Astrocyte (in vitro differentiated cells and primary cell): ENCODE data around the gene VWC2L. TPM values are rescaled to one million over a fixed set of nuclear protein-coding genes. Genes with fewer than 3 reads are reported as not detected.
A peak's percentile ranks its signal among the peaks of the same experiment; 100 is the strongest.

Experiments used
- DNase-seq: peaks from one replicate; pipeline ENCODE4 v3.0.0-alpha.2; 2010; ENCODE audit warnings: low read depth
- FAIRE-seq: peaks from 2 replicates; lab custom pipeline; 2011; peaks lifted over from hg19 to GRCh38; lab: Jason Lieb, UNC
- H2AFZ ChIP-seq: 2 replicates; pipeline ENCODE4 v1.6.0; 2012; ENCODE audit warnings: low read depth, low read length, inconsistent platforms
- H3K27ac ChIP-seq: 2 replicates; pipeline ENCODE4 v1.5.1; 2011; ENCODE audit warnings: low read depth, low read length, inconsistent platforms
- H3K27me3 ChIP-seq: 2 replicates; pipeline ENCODE4 v1.6.0; 2011; ENCODE audit warnings: low read length, inconsistent platforms; ENCODE audit not compliant: insufficient read depth
- H3K36me3 ChIP-seq: 2 replicates; pipeline ENCODE4 v1.5.1; 2011; ENCODE audit warnings: low read length, inconsistent platforms; ENCODE audit not compliant: insufficient read depth
- H3K4me1 ChIP-seq: 2 replicates; pipeline ENCODE4 v1.5.1; 2011; ENCODE audit warnings: low read length, inconsistent platforms; ENCODE audit not compliant: insufficient read depth
- H3K4me2 ChIP-seq: 2 replicates; pipeline ENCODE4 v1.6.0; 2012; ENCODE audit warnings: low read length, inconsistent platforms
- H3K4me3 ChIP-seq: 2 replicates; pipeline ENCODE4 v1.5.1; 2011; ENCODE audit warnings: low read depth, mild to moderate bottlenecking, low read length, inconsistent platforms; ENCODE audit not compliant: insufficient read depth
- H3K79me2 ChIP-seq: 2 replicates; pipeline ENCODE4 v1.6.0; 2012; ENCODE audit warnings: mild to moderate bottlenecking, low read length, inconsistent platforms; ENCODE audit not compliant: insufficient read depth
- H3K9ac ChIP-seq: 2 replicates; pipeline ENCODE4 v1.6.0; 2012; ENCODE audit warnings: mild to moderate bottlenecking, low read length, inconsistent platforms
- H3K9me3 ChIP-seq: 2 replicates; pipeline ENCODE4 v1.5.1; 2012; ENCODE audit warnings: low read depth, mild to moderate bottlenecking, low read length, inconsistent platforms; ENCODE audit not compliant: insufficient read depth
- H4K20me1 ChIP-seq: 2 replicates; pipeline ENCODE4 v1.6.0; 2012; ENCODE audit warnings: low read length, inconsistent platforms; ENCODE audit not compliant: insufficient read depth
- H3K27ac Mint-ChIP-seq: one replicate; pipeline ENCODE4 v1.8.0; 2021; ENCODE audit warnings: mild to moderate bottlenecking, mixed read lengths; ENCODE audit not compliant: unreplicated experiment
- H3K27me3 Mint-ChIP-seq: one replicate; pipeline ENCODE4 v1.8.0; 2021; ENCODE audit warnings: low read depth, mixed read lengths; ENCODE audit not compliant: unreplicated experiment
- H3K36me3 Mint-ChIP-seq: one replicate; pipeline ENCODE4 v1.8.0; 2021; ENCODE audit warnings: low read depth, mixed read lengths; ENCODE audit not compliant: unreplicated experiment
- H3K4me1 Mint-ChIP-seq: one replicate; pipeline ENCODE4 v1.8.0; 2021; ENCODE audit warnings: low read depth, mixed read lengths; ENCODE audit not compliant: unreplicated experiment
- H3K4me3 Mint-ChIP-seq: one replicate; pipeline ENCODE4 v1.8.0; 2021; ENCODE audit warnings: mild to moderate bottlenecking, moderate library complexity, mixed read lengths; ENCODE audit not compliant: unreplicated experiment
- H3K9me3 Mint-ChIP-seq: one replicate; pipeline ENCODE4 v1.8.0; 2021; ENCODE audit warnings: mild to moderate bottlenecking, mixed read lengths; ENCODE audit not compliant: unreplicated experiment
- EZH2 ChIP-seq: IDR thresholded peaks from 2 replicates; pipeline ENCODE4 v1.6.1; 2012; ENCODE audit warnings: mild to moderate bottlenecking, low read length, inconsistent platforms; ENCODE audit not compliant: insufficient read depth
- total RNA-seq: library from RNA; stranded (reverse); gene quantifications from 2 replicates; pipeline ENCODE4 v1.2.1, GENCODE V29; 2021
- TF ChIP-seq, protein P1 (sequence below): IDR thresholded peaks from 2 replicates; pipeline ENCODE4 v1.5.1; 2011; ENCODE audit warnings: low read depth, mild to moderate bottlenecking, inconsistent platforms, low read length, moderate library complexity; ENCODE audit not compliant: insufficient read depth

The VWC2L gene
- total RNA-seq, 1 donor from 2014 or later: not detected

DNA sequence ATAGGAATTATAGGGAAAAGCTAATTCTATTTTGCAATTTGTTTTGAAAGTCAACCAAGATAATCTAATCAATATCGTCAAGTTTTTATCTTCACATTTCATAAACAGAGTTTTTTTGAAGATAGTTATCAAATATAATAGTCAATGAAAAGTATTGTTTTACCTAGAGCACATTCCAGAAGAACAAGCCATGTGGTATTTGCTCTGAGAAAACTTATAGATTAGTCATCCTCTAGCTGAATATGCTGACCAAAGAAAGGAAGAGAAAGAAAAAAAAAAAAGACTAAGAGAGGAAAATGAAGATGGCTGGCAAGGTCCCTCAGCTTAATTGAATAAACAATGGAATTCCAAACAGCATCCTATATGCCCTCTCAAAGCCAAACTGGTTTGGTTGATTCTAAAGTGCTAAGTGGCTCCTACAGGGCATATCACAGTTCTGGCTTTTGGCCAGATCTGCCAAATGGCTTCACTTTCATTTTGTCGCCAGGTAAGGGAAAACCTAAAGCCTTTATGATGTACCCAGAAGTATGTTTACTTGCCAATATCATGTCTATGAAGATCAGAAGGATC lies 132.6 kb downstream of the VWC2L start:
- TF ChIP-seq, protein P1, sequence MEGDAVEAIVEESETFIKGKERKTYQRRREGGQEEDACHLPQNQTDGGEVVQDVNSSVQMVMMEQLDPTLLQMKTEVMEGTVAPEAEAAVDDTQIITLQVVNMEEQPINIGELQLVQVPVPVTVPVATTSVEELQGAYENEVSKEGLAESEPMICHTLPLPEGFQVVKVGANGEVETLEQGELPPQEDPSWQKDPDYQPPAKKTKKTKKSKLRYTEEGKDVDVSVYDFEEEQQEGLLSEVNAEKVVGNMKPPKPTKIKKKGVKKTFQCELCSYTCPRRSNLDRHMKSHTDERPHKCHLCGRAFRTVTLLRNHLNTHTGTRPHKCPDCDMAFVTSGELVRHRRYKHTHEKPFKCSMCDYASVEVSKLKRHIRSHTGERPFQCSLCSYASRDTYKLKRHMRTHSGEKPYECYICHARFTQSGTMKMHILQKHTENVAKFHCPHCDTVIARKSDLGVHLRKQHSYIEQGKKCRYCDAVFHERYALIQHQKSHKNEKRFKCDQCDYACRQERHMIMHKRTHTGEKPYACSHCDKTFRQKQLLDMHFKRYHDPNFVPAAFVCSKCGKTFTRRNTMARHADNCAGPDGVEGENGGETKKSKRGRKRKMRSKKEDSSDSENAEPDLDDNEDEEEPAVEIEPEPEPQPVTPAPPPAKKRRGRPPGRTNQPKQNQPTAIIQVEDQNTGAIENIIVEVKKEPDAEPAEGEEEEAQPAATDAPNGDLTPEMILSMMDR: no peak
- TF ChIP-seq EZH2: no peak
- no peaks in the 10 kb centered on the region for H3K9me3 Mint-ChIP-seq
- Histone ChIP-seq H3K27ac (peak overlapping the region; percentile 73), H3K79me2 (no peaks in the 10 kb centered on the region), H3K9me3 (no peaks in the 10 kb centered on the region), H2AFZ (no peak overlapping the region), H3K36me3 (no peaks in the 10 kb centered on the region), H4K20me1 (no peaks in the 10 kb centered on the region), H3K27me3 (no peaks in the 10 kb centered on the region), H3K4me2 (peak overlapping the region; percentile 44), H3K4me3 (no peak overlapping the region), H3K9ac (no peak overlapping the region), H3K4me1 (peaks cover 17% of the 10 kb centered on the region)
- H3K36me3 Mint-ChIP-seq: no peaks in the 10 kb centered on the region
- FAIRE-seq (no peak), DNase-seq (peak; percentile 75)
- H3K4me3 Mint-ChIP-seq: no peak overlapping the region
- H3K27me3 Mint-ChIP-seq: no peaks in the 10 kb centered on the region
- H3K27ac Mint-ChIP-seq: peak overlapping the region; percentile 94
- H3K4me1 Mint-ChIP-seq: peaks cover 21% of the 10 kb centered on the region

DNA sequence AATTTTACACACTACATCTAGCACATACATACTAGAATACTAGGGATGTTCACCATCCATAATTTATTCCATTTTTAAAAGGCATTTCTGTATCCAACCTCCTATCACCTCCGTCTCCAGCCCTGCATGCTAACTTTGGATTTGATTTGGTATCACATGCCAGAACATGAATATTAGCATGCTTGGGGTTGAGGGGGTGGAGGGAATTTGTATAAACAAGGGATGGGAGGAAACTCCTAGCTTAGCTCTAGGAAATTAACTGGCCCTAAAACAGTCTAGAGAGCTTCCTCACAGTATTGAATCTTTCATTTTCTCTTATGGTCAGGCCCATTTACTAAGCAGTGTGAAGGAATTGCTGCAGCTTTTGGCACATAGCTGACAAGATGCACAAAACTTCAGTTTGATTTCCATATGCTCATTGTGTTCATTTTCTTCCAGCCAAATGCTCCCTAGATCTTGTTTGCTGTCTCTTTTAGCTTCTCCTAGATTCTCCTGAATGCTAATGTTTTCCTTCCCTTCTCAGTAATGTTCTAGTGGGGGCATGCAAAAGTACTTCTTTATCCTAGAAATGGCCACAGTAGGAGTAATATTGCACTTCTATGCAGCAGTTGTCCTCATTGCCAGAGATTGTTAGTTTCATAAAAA lies 135.2 kb downstream of the VWC2L start:
- TF ChIP-seq EZH2: no peak
- TF ChIP-seq, protein P1: no peak
- Histone ChIP-seq H3K27me3 (no peaks in the 10 kb centered on the region), H4K20me1 (no peaks in the 10 kb centered on the region), H3K27ac (no peak overlapping the region), H3K9me3 (no peaks in the 10 kb centered on the region), H3K4me3 (no peak overlapping the region), H3K79me2 (no peaks in the 10 kb centered on the region), H3K36me3 (no peaks in the 10 kb centered on the region), H3K4me1 (peaks cover 17% of the 10 kb centered on the region), H3K4me2 (no peak overlapping the region), H3K9ac (no peak overlapping the region), H2AFZ (no peak overlapping the region)
- Mint-ChIP-seq H3K36me3 (no peaks in the 10 kb centered on the region), H3K27me3 (no peaks in the 10 kb centered on the region), H3K4me1 (peaks cover 21% of the 10 kb centered on the region), H3K4me3 (no peak overlapping the region), H3K9me3 (no peaks in the 10 kb centered on the region), H3K27ac (no peak overlapping the region)
- no peak for DNase-seq
- FAIRE-seq: no peak

DNA sequence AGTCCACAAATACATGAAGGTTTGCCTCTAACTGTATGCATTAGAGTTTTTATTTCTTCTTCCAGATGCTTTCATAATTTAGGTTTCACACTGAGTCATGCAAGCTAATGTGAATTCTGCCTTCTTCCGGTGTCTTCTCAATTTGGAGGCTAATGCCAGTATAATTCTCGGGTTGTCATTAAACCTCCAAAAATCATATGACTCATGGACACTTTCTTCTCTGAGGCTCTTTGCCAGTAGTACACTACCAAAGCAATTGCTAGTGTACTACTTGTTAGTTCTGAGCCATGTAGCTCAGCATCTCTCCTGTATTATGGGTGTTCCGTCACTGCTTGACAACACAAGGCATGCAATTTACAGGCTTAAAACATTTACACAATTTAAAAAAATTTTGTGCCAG lies 137.1 kb downstream of the VWC2L start:
- TF ChIP-seq EZH2: no peak
- TF ChIP-seq, protein P1: no peak
- Histone ChIP-seq H4K20me1 (no peaks in the 10 kb centered on the region), H3K36me3 (no peaks in the 10 kb centered on the region), H3K27me3 (no peaks in the 10 kb centered on the region), H3K9ac (no peak overlapping the region), H2AFZ (no peak overlapping the region), H3K4me1 (peaks cover 9% of the 10 kb centered on the region), H3K27ac (no peak overlapping the region), H3K4me3 (no peak overlapping the region), H3K79me2 (no peaks in the 10 kb centered on the region), H3K9me3 (no peaks in the 10 kb centered on the region), H3K4me2 (no peak overlapping the region)
- H3K4me1 Mint-ChIP-seq: peaks cover 12% of the 10 kb centered on the region
- no peaks in the 10 kb centered on the region for H3K36me3 Mint-ChIP-seq
- DNase-seq (no peak), FAIRE-seq (no peak)
- no peak overlapping the region for H3K4me3 Mint-ChIP-seq
- no peak overlapping the region for H3K27ac Mint-ChIP-seq
- no peaks in the 10 kb centered on the region for H3K9me3 Mint-ChIP-seq
- H3K27me3 Mint-ChIP-seq: no peaks in the 10 kb centered on the region
